ENCODE results near the gene PRDM11. TPM values are rescaled to one million over a fixed set of nuclear protein-coding genes. Genes with fewer than 3 reads are reported as not detected.

Gene PRDM11
- total RNA-seq, 2 donors from 2014 or later, result 23.8 to 30.5 TPM

DNA sequence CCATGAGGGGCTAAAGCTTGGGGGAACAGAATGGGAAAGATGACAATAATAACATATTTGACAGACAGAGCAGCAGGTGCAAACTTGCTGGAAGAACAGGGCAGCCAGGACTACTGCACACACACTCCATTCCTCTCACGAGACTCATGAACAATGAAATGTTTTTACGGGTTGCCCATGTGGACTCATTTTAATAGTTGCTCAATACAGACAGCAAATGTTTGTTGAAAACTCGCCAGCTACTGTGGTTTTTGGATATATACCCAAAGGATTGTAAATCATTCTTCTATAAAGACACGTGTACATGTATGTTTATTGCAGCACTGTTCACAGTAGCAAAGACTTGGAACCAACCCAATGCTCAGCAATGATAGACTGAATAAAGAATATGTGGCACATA, 129.4 kb downstream of the PRDM11 start:
- Histone ChIP-seq H3K4me3 (no peak overlapping the region), H3K27me3 (replicated peaks; ENCODE audit: insufficient read depth) (no peaks in the 10 kb centered on the region), H3K9me3 (no peaks in the 10 kb centered on the region), H3K4me1 (ENCODE audit: control insufficient read depth in 1 of 2, low read depth in 2 of 2) (no peaks in the 10 kb centered on the region), H3K36me3 (no peaks in the 10 kb centered on the region), H3K27ac (no peak overlapping the region)
- ATAC-seq (ENCODE audit: insufficient number of reproducible peaks, low FRiP score, low read depth), result no peak
- no peak for DNase-seq (ENCODE audit: low spot score)
- TF ChIP-seq CTCF (IDR thresholded peaks at IDR 0.05), result no peak

GRCh38 chr11:45278714-45279113, 132.3 kb downstream of the PRDM11 start:
- H3K27me3 ChIP-seq (replicated peaks; ENCODE audit: insufficient read depth), result no peaks in the 10 kb centered on the region
- DNase-seq (ENCODE audit: low spot score) (no peak), ATAC-seq (ENCODE audit: insufficient number of reproducible peaks, low FRiP score, low read depth) (no peak)
- TF ChIP-seq CTCF (IDR thresholded peaks at IDR 0.05), result no peak
- no peaks in the 10 kb centered on the region for H3K4me1 ChIP-seq (ENCODE audit: control insufficient read depth in 1 of 2, low read depth in 2 of 2)
- no peaks in the 10 kb centered on the region for H3K9me3 ChIP-seq
- no peak overlapping the region for H3K27ac ChIP-seq
- no peaks in the 10 kb centered on the region for H3K36me3 ChIP-seq
- H3K4me3 ChIP-seq, result no peak overlapping the region

DNA sequence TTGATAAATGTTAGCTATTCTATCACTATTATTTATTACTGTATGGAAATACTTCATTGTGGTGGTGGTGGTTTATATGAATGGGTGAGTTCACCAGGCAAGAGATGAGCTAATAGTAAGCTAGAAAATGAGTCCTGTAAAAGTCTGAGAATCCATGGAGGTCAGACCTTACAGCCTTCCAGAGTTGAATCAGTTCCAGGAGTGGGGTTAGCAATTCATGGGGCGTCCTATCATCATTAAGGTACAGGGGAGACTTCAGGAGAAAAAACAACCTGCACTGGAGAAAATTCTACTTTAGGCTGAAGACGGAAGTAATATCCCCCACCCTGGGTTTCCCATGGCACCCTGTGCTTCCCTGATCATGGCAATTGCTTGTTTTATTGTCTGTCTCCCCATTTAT, 133.2 kb downstream of the PRDM11 start:
- no peaks in the 10 kb centered on the region for H3K27me3 ChIP-seq (replicated peaks; ENCODE audit: insufficient read depth)

GRCh38 chr11:45280449-45280848, 134.0 kb downstream of the PRDM11 start:
- no peak for TF ChIP-seq CTCF (IDR thresholded peaks at IDR 0.05)
- no peaks in the 10 kb centered on the region for H3K36me3 ChIP-seq
- H3K4me1 ChIP-seq (ENCODE audit: control insufficient read depth in 1 of 2, low read depth in 2 of 2), result no peaks in the 10 kb centered on the region
- no peaks in the 10 kb centered on the region for H3K9me3 ChIP-seq
- no peak for DNase-seq (ENCODE audit: low spot score)
- no peak overlapping the region for H3K27ac ChIP-seq
- H3K4me3 ChIP-seq, result no peak overlapping the region
- no peaks in the 10 kb centered on the region for H3K27me3 ChIP-seq (replicated peaks; ENCODE audit: insufficient read depth)
- no peak for ATAC-seq (ENCODE audit: insufficient number of reproducible peaks, low FRiP score, low read depth)

More for the DNA sequence above, 133.2 kb downstream of the PRDM11 start:
- no peak for DNase-seq (ENCODE audit: low spot score)
- H3K9me3 ChIP-seq, result no peaks in the 10 kb centered on the region
- H3K4me3 ChIP-seq, result no peak overlapping the region
- no peaks in the 10 kb centered on the region for H3K36me3 ChIP-seq
- no peaks in the 10 kb centered on the region for H3K4me1 ChIP-seq (ENCODE audit: control insufficient read depth in 1 of 2, low read depth in 2 of 2)
- no peak overlapping the region for H3K27ac ChIP-seq
- no peak for TF ChIP-seq CTCF (IDR thresholded peaks at IDR 0.05)
- no peak for ATAC-seq (ENCODE audit: insufficient number of reproducible peaks, low FRiP score, low read depth)

GRCh38 chr11:45282081-45282480, 135.6 kb downstream of the PRDM11 start:
- no peaks in the 10 kb centered on the region for H3K9me3 ChIP-seq
- H3K4me1 ChIP-seq (ENCODE audit: control insufficient read depth in 1 of 2, low read depth in 2 of 2), result peaks cover 0 to 7% of the 10 kb centered on the region in 2 donors
- no peak overlapping the region for H3K4me3 ChIP-seq
- DNase-seq (ENCODE audit: low spot score), result no peak
- no peak overlapping the region for H3K27ac ChIP-seq
- H3K36me3 ChIP-seq, result no peaks in the 10 kb centered on the region
- H3K27me3 ChIP-seq (replicated peaks; ENCODE audit: insufficient read depth), result no peaks in the 10 kb centered on the region
- no peak for ATAC-seq (ENCODE audit: insufficient number of reproducible peaks, low FRiP score, low read depth)
- no peak for TF ChIP-seq CTCF (IDR thresholded peaks at IDR 0.05)

Other genes starting within 250 kb of the PRDM11 start
- gene TP53I11, start 195.8 kb upstream of the PRDM11 start, total RNA-seq, result 100 to 1,000 TPM in 1 of 2 donors, 10 to 100 TPM in 1; 60.0 to 141 TPM
- gene SYT13, start 139.7 kb downstream of the PRDM11 start, total RNA-seq, result not detected